ENCODE results near the gene SFMBT1. TPM values are rescaled to one million over a fixed set of nuclear protein-coding genes. Genes with fewer than 3 reads are reported as not detected.

SFMBT1 gene
- total and polyA plus RNA-seq, 2 of the 8 experiments (the other 6 are each of a cell fraction or from before 2014, with no cell fraction given) = 8.1 to 16.8 TPM

DNA sequence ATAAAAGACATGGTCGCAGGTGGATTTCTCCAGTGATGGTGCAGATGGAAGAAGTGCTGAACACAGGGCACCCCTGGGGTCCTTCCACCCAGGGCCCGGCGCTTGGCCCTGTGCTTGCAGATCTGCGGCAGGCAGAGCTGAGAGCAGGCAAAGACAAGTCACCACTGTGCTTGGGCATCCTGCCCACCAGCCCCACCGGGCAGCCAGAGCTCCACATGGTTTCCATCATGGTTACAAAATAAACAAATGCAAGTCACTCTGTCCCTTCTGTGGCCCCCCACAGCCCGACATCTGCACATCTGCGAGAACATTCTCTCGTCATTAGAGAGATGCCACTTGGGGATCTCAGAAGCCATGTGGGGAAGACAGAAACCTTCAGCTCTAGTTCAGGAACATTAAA is 37.6 kb upstream of the SFMBT1 start:
- Histone ChIP-seq H3K4ac (replicated peaks; ENCODE audit: insufficient read length, low read depth, low read length) (no peak overlapping the region), H4K91ac (replicated peaks; ENCODE audit: insufficient read length, low read length) (no peak overlapping the region), H4K8ac (ENCODE audit: extremely low read depth, insufficient read depth, low read length) (no peak overlapping the region), H3K14ac (ENCODE audit: insufficient read length) (no peak overlapping the region), H2BK12ac (ENCODE audit: low read depth, low read length) (no peak overlapping the region), H2BK15ac (ENCODE audit: low read length) (no peak overlapping the region), H3K9me3 (ENCODE audit: insufficient read depth in 2 of 2, low read depth in 1 of 2, low read length in 1 of 2) (no peaks in the 10 kb centered on the region), H3K18ac (ENCODE audit: extremely low read depth, low read length) (no peak overlapping the region), H3K79me2 (ENCODE audit: control insufficient read depth in 1 of 2, insufficient read depth in 2 of 2, low read length in 2 of 2) (no peaks in the 10 kb centered on the region), H3K23ac (ENCODE audit: insufficient read length) (no peak overlapping the region), H3K79me1 (ENCODE audit: low read depth, low read length) (no peaks in the 10 kb centered on the region), H2BK5ac (ENCODE audit: low read depth, low read length) (no peak overlapping the region), H3K4me2 (ENCODE audit: insufficient read depth in 1 of 2, low read depth in 2 of 2, low read length in 2 of 2) (no peak overlapping the region), H3K27me3 (replicated peaks in 1 of 4; ENCODE audit: control insufficient read depth in 3 of 4, extremely low read depth in 1 of 4, insufficient read depth in 3 of 4, low read length in 3 of 4) (no peaks in the 10 kb centered on the region), H3K36me3 (ENCODE audit: control insufficient read depth in 2 of 4, insufficient read depth in 4 of 4, low read length in 3 of 4) (no peaks in the 10 kb centered on the region), H2AK5ac (ENCODE audit: low read depth, low read length) (no peak overlapping the region), H4K20me1 (replicated peaks in 1 of 2; ENCODE audit: control insufficient read depth in 1 of 2, insufficient read depth in 2 of 2, low read length in 2 of 2) (no peaks in the 10 kb centered on the region), H3K27ac (ENCODE audit: low read depth, low read length) (no peak overlapping the region), H3K23me2 (ENCODE audit: low read depth, low read length) (no peaks in the 10 kb centered on the region), H4K5ac (ENCODE audit: insufficient read length, low read depth, low read length) (no peak overlapping the region), H2AFZ (ENCODE audit: low read length) (no peak overlapping the region), H3K4me3 (ENCODE audit: extremely low read depth in 1 of 4, insufficient read depth in 2 of 4, low read depth in 3 of 4, low read length in 4 of 4) (no peak overlapping the region), H3K4me1 (replicated peaks in 1 of 4; ENCODE audit: control insufficient read depth in 3 of 4, insufficient read depth in 4 of 4, low read length in 3 of 4) (no peaks in the 10 kb centered on the region), H3K9ac (replicated peaks in 1 of 4; ENCODE audit: extremely low read depth in 1 of 4, low read depth in 3 of 4, low read length in 3 of 4) (no peak overlapping the region), H2BK20ac (ENCODE audit: low read length) (no peak overlapping the region), H2BK120ac (replicated peaks; ENCODE audit: low read depth, low read length) (no peak overlapping the region), H3K56ac (replicated peaks; ENCODE audit: insufficient read length, low read depth, low read length) (no peak overlapping the region)
- TF ChIP-seq CEBPB (IDR thresholded peaks at IDR 0.05; ENCODE audit: low read depth, low read length) (no peak), SAP30 (IDR thresholded peaks at IDR 0.05; ENCODE audit: insufficient read depth, insufficient replicate concordance, low read length) (no peak), POLR2A (IDR thresholded peaks at IDR 0.05; ENCODE audit: control extremely low read depth in 1 of 2, low read depth in 2 of 2, low read length in 2 of 2) (no peak), JUND (IDR thresholded peaks at IDR 0.05; ENCODE audit: low read length) (no peak)
- POLR2A ChIA-PET (ENCODE audit: partially characterized antibody) = interaction anchor here (0.7 to 5.0 kb wide), 3 partner anchors 9 to 273 kb away, joined by 3 to 25 read pairs (median 4); no protein-coding TSS in a partner anchor
- FAIRE-seq (no peak), DNase-seq (ENCODE audit: low read depth in 1 of 2, low spot score in 2 of 2) (no peak)
- WGBS, 2 experiments (ENCODE audit: extremely low coverage in 1 of 2, insufficient coverage in 1 of 2, insufficient read length in 1 of 2, insufficient replicate concordance in 2 of 2, low coverage in 1 of 2, low lambda C conversion rate in 2 of 2, missing lambda C conversion rate in 1 of 2) = 94% methylated on average over 8 of the region's 8 CpGs; no CpG with 5 or more reads in 1 of the 2 experiments
- CTCF ChIA-PET (ENCODE audit: partially characterized antibody) = interaction anchor here (0.6 to 1.6 kb wide), 5 partner anchors 14 to 419 kb away, joined by 3 to 4 read pairs (median 3); no protein-coding TSS in a partner anchor
